ENCODE results near the gene DNASE1L3. TPM values are rescaled to one million over a fixed set of nuclear protein-coding genes. Genes with fewer than 3 reads are reported as not detected.

DNASE1L3 gene
- total and polyA plus RNA-seq, 2 of the 13 experiments (the other 11 are each of a cell fraction or from before 2014, with no cell fraction given), result 0.86 to 1.7 TPM

DNA sequence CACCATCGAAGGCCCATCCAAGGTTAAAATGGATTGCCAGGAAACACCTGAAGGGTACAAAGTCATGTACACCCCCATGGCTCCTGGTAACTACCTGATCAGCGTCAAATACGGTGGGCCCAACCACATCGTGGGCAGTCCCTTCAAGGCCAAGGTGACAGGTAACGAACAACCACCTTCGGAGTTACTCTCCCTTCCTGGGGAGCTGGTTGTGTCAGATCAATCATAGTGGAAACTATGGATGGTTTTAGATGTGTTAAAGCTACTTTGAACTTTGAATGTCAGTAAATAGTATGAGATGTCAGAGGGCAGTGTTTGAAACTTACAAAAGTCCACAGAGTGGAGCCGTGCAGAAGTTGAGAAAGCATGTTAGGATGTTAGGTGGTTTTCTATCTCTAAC lies 42.3 kb downstream of the DNASE1L3 start (continued):
- TF ChIP-seq, protein P1, sequence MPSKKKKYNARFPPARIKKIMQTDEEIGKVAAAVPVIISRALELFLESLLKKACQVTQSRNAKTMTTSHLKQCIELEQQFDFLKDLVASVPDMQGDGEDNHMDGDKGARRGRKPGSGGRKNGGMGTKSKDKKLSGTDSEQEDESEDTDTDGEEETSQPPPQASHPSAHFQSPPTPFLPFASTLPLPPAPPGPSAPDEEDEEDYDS (CRISPR knock-in tag; IDR thresholded peaks at IDR 0.05), result 0 out of 2 replicates have a peak, but pooled peaks have one; percentile 28
- TF ChIP-seq TARDBP (CRISPR knock-in tag; IDR thresholded peaks at IDR 0.05) (peak; percentile 47; the same call in 1 of the 2 replicates), EP300 (IDR thresholded peaks at IDR 0.05; ENCODE audit: low read depth in 2 of 2, low read length in 2 of 2) (peak in 1 of 2 experiments; percentile 80; a peak in 2 of 4 replicates), EP300 (CRISPR knock-in tag; IDR thresholded peaks at IDR 0.05; ENCODE audit: borderline replicate concordance) (no peak), ZNF225 (CRISPR knock-in tag; IDR thresholded peaks at IDR 0.05) (no peak), ZSCAN29 (CRISPR knock-in tag; conservative IDR thresholded peaks at IDR 0.05) (0 out of 2 replicates have a peak, but pooled peaks have one; percentile 27), CEBPG (CRISPR knock-in tag; IDR thresholded peaks at IDR 0.05) (peak; percentile 58), KDM6A (CRISPR knock-in tag; IDR thresholded peaks at IDR 0.05; ENCODE audit: low read depth) (peak; percentile 19; the same call in 1 of the 2 replicates), ESRRA (CRISPR knock-in tag; IDR thresholded peaks at IDR 0.05; ENCODE audit: low read depth) (0 out of 2 replicates have a peak, but pooled peaks have one; percentile 64), WIZ (CRISPR knock-in tag; IDR thresholded peaks at IDR 0.05) (no peak; the same call in 1 of the 2 replicates), SNAPC2 (CRISPR knock-in tag; IDR thresholded peaks at IDR 0.05) (peak; percentile 48; the same call in 1 of the 2 replicates), SOX5 (CRISPR knock-in tag; IDR thresholded peaks at IDR 0.05; ENCODE audit: borderline replicate concordance) (peak; percentile 67; the same call in 1 of the 2 replicates), GATA4 (IDR thresholded peaks at IDR 0.05; ENCODE audit: borderline replicate concordance, low read depth) (0 out of 2 replicates have a peak, but pooled peaks have one; percentile 24), SPEN (CRISPR knock-in tag; IDR thresholded peaks at IDR 0.05; ENCODE audit: low read depth) (0 out of 2 replicates have a peak, but pooled peaks have one; percentile 44), SMAD3 (CRISPR knock-in tag; IDR thresholded peaks at IDR 0.05) (no peak), HDAC2 (CRISPR knock-in tag; IDR thresholded peaks at IDR 0.05) (peak; percentile 81)
- TF ChIP-seq, protein P2, sequence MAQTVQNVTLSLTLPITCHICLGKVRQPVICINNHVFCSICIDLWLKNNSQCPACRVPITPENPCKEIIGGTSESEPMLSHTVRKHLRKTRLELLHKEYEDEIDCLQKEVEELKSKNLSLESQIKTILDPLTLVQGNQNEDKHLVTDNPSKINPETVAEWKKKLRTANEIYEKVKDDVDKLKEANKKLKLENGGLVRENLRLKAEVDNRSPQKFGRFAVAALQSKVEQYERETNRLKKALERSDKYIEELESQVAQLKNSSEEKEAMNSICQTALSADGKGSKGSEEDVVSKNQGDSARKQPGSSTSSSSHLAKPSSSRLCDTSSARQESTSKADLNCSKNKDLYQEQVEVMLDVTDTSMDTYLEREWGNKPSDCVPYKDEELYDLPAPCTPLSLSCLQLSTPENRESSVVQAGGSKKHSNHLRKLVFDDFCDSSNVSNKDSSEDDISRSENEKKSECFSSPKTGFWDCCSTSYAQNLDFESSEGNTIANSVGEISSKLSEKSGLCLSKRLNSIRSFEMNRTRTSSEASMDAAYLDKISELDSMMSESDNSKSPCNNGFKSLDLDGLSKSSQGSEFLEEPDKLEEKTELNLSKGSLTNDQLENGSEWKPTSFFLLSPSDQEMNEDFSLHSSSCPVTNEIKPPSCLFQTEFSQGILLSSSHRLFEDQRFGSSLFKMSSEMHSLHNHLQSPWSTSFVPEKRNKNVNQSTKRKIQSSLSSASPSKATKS (CRISPR knock-in tag; IDR thresholded peaks at IDR 0.05), result no peak
- TF ChIP-seq, protein P3, sequence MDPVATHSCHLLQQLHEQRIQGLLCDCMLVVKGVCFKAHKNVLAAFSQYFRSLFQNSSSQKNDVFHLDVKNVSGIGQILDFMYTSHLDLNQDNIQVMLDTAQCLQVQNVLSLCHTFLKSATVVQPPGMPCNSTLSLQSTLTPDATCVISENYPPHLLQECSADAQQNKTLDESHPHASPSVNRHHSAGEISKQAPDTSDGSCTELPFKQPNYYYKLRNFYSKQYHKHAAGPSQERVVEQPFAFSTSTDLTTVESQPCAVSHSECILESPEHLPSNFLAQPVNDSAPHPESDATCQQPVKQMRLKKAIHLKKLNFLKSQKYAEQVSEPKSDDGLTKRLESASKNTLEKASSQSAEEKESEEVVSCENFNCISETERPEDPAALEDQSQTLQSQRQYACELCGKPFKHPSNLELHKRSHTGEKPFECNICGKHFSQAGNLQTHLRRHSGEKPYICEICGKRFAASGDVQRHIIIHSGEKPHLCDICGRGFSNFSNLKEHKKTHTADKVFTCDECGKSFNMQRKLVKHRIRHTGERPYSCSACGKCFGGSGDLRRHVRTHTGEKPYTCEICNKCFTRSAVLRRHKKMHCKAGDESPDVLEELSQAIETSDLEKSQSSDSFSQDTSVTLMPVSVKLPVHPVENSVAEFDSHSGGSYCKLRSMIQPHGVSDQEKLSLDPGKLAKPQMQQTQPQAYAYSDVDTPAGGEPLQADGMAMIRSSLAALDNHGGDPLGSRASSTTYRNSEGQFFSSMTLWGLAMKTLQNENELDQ (CRISPR knock-in tag; IDR thresholded peaks at IDR 0.05; ENCODE audit: borderline replicate concordance), result no peak
- TF ChIP-seq, protein P4, sequence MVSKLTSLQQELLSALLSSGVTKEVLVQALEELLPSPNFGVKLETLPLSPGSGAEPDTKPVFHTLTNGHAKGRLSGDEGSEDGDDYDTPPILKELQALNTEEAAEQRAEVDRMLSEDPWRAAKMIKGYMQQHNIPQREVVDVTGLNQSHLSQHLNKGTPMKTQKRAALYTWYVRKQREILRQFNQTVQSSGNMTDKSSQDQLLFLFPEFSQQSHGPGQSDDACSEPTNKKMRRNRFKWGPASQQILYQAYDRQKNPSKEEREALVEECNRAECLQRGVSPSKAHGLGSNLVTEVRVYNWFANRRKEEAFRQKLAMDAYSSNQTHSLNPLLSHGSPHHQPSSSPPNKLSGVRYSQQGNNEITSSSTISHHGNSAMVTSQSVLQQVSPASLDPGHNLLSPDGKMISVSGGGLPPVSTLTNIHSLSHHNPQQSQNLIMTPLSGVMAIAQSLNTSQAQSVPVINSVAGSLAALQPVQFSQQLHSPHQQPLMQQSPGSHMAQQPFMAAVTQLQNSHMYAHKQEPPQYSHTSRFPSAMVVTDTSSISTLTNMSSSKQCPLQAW (CRISPR knock-in tag; IDR thresholded peaks at IDR 0.05), result 0 out of 2 replicates have a peak, but pooled peaks have one; percentile 31
- TF ChIP-seq, protein P5, sequence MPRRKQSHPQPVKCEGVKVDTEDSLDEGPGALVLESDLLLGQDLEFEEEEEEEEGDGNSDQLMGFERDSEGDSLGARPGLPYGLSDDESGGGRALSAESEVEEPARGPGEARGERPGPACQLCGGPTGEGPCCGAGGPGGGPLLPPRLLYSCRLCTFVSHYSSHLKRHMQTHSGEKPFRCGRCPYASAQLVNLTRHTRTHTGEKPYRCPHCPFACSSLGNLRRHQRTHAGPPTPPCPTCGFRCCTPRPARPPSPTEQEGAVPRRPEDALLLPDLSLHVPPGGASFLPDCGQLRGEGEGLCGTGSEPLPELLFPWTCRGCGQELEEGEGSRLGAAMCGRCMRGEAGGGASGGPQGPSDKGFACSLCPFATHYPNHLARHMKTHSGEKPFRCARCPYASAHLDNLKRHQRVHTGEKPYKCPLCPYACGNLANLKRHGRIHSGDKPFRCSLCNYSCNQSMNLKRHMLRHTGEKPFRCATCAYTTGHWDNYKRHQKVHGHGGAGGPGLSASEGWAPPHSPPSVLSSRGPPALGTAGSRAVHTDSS (CRISPR knock-in tag; conservative IDR thresholded peaks at IDR 0.05), result no peak
- TF ChIP-seq, protein P6, sequence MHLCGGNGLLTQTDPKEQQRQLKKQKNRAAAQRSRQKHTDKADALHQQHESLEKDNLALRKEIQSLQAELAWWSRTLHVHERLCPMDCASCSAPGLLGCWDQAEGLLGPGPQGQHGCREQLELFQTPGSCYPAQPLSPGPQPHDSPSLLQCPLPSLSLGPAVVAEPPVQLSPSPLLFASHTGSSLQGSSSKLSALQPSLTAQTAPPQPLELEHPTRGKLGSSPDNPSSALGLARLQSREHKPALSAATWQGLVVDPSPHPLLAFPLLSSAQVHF (CRISPR knock-in tag; IDR thresholded peaks at IDR 0.05), result no peak
